Activated T-cell treated with anti-CD3 and anti-CD28 coated beads, Interleukin-2, amount 50 U/mL, for 24 hours (primary cell): ENCODE results near the gene SCART1.
"Not testable (repeated sequence)": the region's sequence is repeated elsewhere in the genome, so short reads cannot be mapped to it uniquely, and the experiment has no call there.

Experiments
- DNase-seq: peaks from one replicate; pipeline ENCODE4 v3.0.0-alpha.2; 2020
- H3K27ac Mint-ChIP-seq: 2 replicates; pipeline ENCODE4 v1.8.0; 2020; ENCODE audit warnings: mild to moderate bottlenecking, mixed read lengths
- H3K27me3 Mint-ChIP-seq: 2 replicates; pipeline ENCODE4 v1.8.0; 2020; ENCODE audit warnings: mixed read lengths
- H3K36me3 Mint-ChIP-seq: 2 replicates; pipeline ENCODE4 v1.8.0; 2020; ENCODE audit warnings: low read depth, mixed read lengths
- H3K4me1 Mint-ChIP-seq: 2 replicates; pipeline ENCODE4 v1.8.0; 2020; ENCODE audit warnings: low read depth, mixed read lengths
- H3K4me3 Mint-ChIP-seq: 2 replicates; pipeline ENCODE4 v1.8.0; 2020; ENCODE audit warnings: mild to moderate bottlenecking, moderate library complexity, mixed read lengths
- H3K9me3 Mint-ChIP-seq: 2 replicates; pipeline ENCODE4 v1.8.0; 2020; ENCODE audit warnings: mixed read lengths

SCART1 gene

DNA sequence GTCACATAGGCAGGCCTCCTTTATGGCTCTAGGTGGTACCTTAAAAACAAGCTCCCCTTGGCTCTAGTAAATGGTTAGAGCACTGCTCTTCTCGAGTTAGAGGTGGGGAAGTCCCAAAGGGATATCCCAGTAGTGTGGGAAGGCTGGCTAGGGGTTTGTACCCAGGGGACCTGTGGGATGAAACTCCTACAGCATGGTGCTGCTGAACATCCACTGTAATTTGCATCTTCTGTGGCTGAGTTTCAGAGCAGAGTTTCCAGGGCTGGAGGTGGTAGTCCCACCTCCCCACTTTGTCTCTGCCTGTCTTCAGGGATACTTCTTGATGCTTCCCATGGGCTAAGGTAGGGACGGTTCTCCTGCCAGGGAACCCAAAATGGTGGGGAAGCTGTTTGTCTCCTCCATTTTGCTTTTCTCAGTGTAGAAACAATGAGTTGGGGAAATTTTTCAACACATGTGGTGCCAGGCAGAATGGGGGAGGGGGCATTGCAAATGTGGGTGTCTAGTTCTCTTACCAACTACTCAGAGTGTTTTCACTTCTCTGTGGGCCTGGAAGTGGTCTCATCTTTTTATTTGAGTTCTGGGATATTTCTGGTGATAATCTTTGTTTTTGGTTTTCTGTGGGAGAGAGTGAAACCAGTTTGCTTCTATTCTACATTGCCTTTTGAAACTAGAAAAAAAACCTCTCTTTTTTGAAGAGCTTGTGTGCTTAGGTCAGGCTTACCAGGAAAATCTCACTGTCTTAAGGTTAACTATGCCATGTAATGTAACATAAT is 36.3 kb downstream of the SCART1 start:
- H3K27ac Mint-ChIP-seq, result peak overlapping the region; percentile 28

DNA sequence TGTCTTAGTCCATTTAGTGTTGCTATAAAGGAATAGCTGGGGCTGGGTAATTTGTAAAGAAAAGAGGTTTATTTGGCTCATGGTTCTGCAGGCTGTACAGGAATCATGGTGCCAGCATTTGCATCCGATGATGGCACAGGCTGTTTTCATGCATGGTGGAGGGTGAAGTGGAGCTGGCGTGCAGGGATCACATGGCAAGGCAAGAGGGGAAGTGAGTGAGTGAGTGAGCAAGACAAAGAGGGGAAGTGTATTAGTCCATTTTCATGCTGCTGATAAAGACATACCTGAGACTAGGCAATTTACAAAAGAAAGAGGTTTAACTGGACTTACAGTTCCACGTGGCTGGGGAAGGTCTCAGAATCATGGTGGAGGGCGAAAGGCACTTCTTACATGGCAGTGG is 39.8 kb downstream of the SCART1 start:
- not testable (repeated sequence) for H3K27me3 Mint-ChIP-seq, H3K4me3 Mint-ChIP-seq

More for the DNA sequence above, 36.3 kb downstream of the SCART1 start:
- Mint-ChIP-seq H3K36me3 (peaks cover 26% of the 10 kb centered on the region), H3K27me3 (no peaks in the 10 kb centered on the region), H3K9me3 (peaks cover 24% of the 10 kb centered on the region), H3K4me3 (no peak overlapping the region), H3K4me1 (peaks cover 7% of the 10 kb centered on the region)
- no peak for DNase-seq

DNA sequence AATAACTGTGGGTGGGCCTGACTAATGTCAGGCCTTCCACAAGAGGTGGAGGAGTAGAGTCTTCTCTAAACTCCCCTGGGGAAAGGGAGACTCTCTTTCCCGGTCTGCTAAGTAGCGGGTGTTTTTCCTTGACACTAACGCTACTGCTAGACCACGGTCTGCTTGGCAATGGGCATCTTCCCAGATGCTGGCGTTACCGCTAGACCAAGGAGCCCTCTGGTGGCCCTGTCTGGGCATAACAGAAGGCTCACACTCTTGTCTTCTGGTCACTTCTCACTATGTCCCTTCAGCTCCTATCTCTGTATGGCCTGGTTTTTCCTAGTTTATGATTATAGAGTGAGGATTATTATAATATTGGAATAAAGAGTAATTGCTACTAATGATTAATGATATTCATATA is 43.6 kb downstream of the SCART1 start:
- H3K9me3 Mint-ChIP-seq, H3K27me3 Mint-ChIP-seq, H3K4me3 Mint-ChIP-seq, H3K27ac Mint-ChIP-seq, H3K4me1 Mint-ChIP-seq, DNase-seq: not testable (repeated sequence)
- H3K36me3 Mint-ChIP-seq, result peaks cover 16% of the 10 kb centered on the region

More for the DNA sequence above, 39.8 kb downstream of the SCART1 start:
- H3K4me1 Mint-ChIP-seq, H3K9me3 Mint-ChIP-seq, H3K36me3 Mint-ChIP-seq, H3K27ac Mint-ChIP-seq, DNase-seq: not testable (repeated sequence)

- not testable (repeated sequence) for H3K9me3 Mint-ChIP-seq, H3K27ac Mint-ChIP-seq, H3K4me3 Mint-ChIP-seq, H3K27me3 Mint-ChIP-seq, H3K4me1 Mint-ChIP-seq, DNase-seq
- peaks cover 20% of the 10 kb centered on the region for H3K36me3 Mint-ChIP-seq
These were observed 45.4 kb downstream of the SCART1 start for GRCh38 chr10:133499176-133499575.

DNA sequence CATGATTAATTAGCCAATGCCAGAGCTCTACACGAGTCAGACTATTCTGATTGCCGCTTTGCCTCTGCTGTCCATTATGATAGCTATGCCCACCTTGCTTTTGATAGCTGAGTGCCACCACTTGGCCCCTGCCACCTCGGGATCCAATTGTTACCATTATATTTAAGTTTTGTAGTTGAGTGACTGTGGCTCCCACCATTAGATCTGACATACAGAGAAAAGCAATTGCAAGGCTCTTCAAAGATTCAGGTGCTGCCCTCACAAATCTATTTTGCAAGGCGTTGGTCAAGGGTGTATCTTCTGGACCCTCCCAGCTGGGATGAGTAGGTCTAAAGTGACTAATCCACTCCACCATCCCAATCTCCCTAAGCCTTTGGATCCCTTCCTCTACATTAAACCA is 47.2 kb downstream of the SCART1 start:
- peaks cover 20% of the 10 kb centered on the region for H3K36me3 Mint-ChIP-seq
- not testable (repeated sequence) for H3K4me1 Mint-ChIP-seq, H3K4me3 Mint-ChIP-seq, H3K9me3 Mint-ChIP-seq, H3K27ac Mint-ChIP-seq, H3K27me3 Mint-ChIP-seq, DNase-seq

- H3K27me3 Mint-ChIP-seq, result peaks cover 17% of the 10 kb centered on the region
- H3K27ac Mint-ChIP-seq, result no peak overlapping the region
- no peaks in the 10 kb centered on the region for H3K36me3 Mint-ChIP-seq
- no peak overlapping the region for H3K4me3 Mint-ChIP-seq
- peaks cover 9% of the 10 kb centered on the region for H3K9me3 Mint-ChIP-seq
- no peak for DNase-seq
- H3K4me1 Mint-ChIP-seq, result no peaks in the 10 kb centered on the region
These were observed 56.0 kb downstream of the SCART1 start for GRCh38 chr10:133509700-133510099.

GRCh38 chr10:133511408-133511807 is 57.7 kb downstream of the SCART1 start:
- Mint-ChIP-seq H3K27me3 (peaks cover 17% of the 10 kb centered on the region), H3K4me3 (no peak overlapping the region), H3K36me3 (no peaks in the 10 kb centered on the region), H3K9me3 (peaks cover 9% of the 10 kb centered on the region), H3K4me1 (no peaks in the 10 kb centered on the region), H3K27ac (no peak overlapping the region)
- no peak for DNase-seq

- Mint-ChIP-seq H3K4me1 (no peaks in the 10 kb centered on the region), H3K36me3 (no peaks in the 10 kb centered on the region), H3K4me3 (no peak overlapping the region), H3K27me3 (peaks cover 17% of the 10 kb centered on the region), H3K9me3 (peaks cover 9% of the 10 kb centered on the region), H3K27ac (no peak overlapping the region)
- no peak for DNase-seq
These were observed 58.3 kb downstream of the SCART1 start for GRCh38 chr10:133511907-133512528.

GRCh38 chr10:133515471-133515870 is 61.7 kb downstream of the SCART1 start:
- H3K36me3 Mint-ChIP-seq, result no peaks in the 10 kb centered on the region

DNA sequence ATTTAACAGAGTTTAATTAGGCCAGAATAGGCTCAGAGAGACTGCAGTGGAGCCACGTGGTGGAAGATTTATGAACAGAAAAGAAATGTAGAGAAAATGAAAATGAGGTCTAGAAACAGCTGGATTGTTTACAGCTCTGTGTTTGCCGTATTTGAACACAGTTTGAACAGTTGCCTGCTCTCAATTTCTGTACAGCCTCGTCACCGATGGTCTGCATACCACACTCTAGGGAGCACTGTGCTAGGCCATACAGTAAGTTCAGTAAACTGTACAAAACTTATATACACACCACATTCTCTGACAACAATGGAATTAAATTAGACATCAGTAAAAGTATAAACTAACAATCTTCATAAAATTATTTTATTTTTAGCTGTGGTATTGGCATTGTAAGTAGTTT is 62.3 kb downstream of the SCART1 start:
- peaks cover 14% of the 10 kb centered on the region for H3K4me1 Mint-ChIP-seq
- H3K9me3 Mint-ChIP-seq, result no peaks in the 10 kb centered on the region
- no peaks in the 10 kb centered on the region for H3K36me3 Mint-ChIP-seq
- peaks cover 11% of the 10 kb centered on the region for H3K27me3 Mint-ChIP-seq
- H3K27ac Mint-ChIP-seq, result no peak overlapping the region
- no peak for DNase-seq
- H3K4me3 Mint-ChIP-seq, result no peak overlapping the region

More at GRCh38 chr10:133515471-133515870, 61.7 kb downstream of the SCART1 start:
- DNase-seq, result no peak
- Mint-ChIP-seq H3K27ac (no peak overlapping the region), H3K27me3 (peaks cover 11% of the 10 kb centered on the region), H3K9me3 (no peaks in the 10 kb centered on the region), H3K4me1 (peaks cover 9% of the 10 kb centered on the region), H3K4me3 (no peak overlapping the region)

- peaks cover 14% of the 10 kb centered on the region for H3K4me1 Mint-ChIP-seq
- H3K9me3 Mint-ChIP-seq, result peaks cover 10% of the 10 kb centered on the region
- DNase-seq, H3K4me3 Mint-ChIP-seq, H3K36me3 Mint-ChIP-seq, H3K27ac Mint-ChIP-seq: not testable (repeated sequence)
- peaks cover 18% of the 10 kb centered on the region for H3K27me3 Mint-ChIP-seq
These were observed 64.8 kb downstream of the SCART1 start for GRCh38 chr10:133518517-133518916.
